DOHH2 (cell line): ENCODE results near the gene RHBDL3.

Source experiments
- EZH2phosphoT487 ChIP-seq: fragments of 200-600 bp; sonication (generic); IDR thresholded peaks from 2 replicates; pipeline ENCODE4 v1.6.1; 2017; ENCODE audit warnings: borderline replicate concordance, mild to moderate bottlenecking, antibody characterized with exemption, low read length, moderate library complexity, mixed read lengths
- TF ChIP-seq, protein P1 (sequence below): fragments of 200-600 bp; sonication (generic); IDR thresholded peaks from one replicate; pipeline ENCODE4 v1.5.1; 2014; ENCODE audit warnings: antibody characterized with exemption, mild to moderate bottlenecking, low read depth, low read length; ENCODE audit not compliant: poor library complexity, severe bottlenecking

- TF ChIP-seq, protein P1, sequence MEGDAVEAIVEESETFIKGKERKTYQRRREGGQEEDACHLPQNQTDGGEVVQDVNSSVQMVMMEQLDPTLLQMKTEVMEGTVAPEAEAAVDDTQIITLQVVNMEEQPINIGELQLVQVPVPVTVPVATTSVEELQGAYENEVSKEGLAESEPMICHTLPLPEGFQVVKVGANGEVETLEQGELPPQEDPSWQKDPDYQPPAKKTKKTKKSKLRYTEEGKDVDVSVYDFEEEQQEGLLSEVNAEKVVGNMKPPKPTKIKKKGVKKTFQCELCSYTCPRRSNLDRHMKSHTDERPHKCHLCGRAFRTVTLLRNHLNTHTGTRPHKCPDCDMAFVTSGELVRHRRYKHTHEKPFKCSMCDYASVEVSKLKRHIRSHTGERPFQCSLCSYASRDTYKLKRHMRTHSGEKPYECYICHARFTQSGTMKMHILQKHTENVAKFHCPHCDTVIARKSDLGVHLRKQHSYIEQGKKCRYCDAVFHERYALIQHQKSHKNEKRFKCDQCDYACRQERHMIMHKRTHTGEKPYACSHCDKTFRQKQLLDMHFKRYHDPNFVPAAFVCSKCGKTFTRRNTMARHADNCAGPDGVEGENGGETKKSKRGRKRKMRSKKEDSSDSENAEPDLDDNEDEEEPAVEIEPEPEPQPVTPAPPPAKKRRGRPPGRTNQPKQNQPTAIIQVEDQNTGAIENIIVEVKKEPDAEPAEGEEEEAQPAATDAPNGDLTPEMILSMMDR: no peak
- TF ChIP-seq EZH2phosphoT487: no peak
These were observed 83.8 kb downstream of the RHBDL3 start for GRCh38 chr17:32349503-32349853.
